GM20431 (cell line): Measurements from ENCODE around the gene CELF2.
"Not testable (repeated sequence)": the region's sequence is repeated elsewhere in the genome, so short reads cannot be mapped to it uniquely, and the experiment has no call there.

Experiments
- in situ Hi-C: fragments of 300-500 bp; cut with MseI, MboI; formaldehyde crosslinking; loops from one replicate; pipeline ENCODE4 v1.15.0; 2020; ENCODE audit warnings: low sequenced_read_pairs; ENCODE audit not compliant: unreplicated experiment

CELF2 gene

GRCh38 chr10:11353006-11353896 lies 335.6 kb downstream of the CELF2 start:
- in situ Hi-C loops: no loop called here

GRCh38 chr10:11354823-11355222 lies 337.2 kb downstream of the CELF2 start:
- in situ Hi-C loops: no loop called here

- in situ Hi-C loops: no loop called here
Measured at GRCh38 chr10:11355592-11355991, 337.9 kb downstream of the CELF2 start.

- in situ Hi-C loops: no loop called here
Measured at GRCh38 chr10:11357439-11357838, 339.8 kb downstream of the CELF2 start.

- in situ Hi-C loops: no loop called here
Measured at GRCh38 chr10:11358011-11358410, 340.3 kb downstream of the CELF2 start.

- in situ Hi-C loops: no loop called here
Measured at GRCh38 chr10:11358923-11359575, 341.4 kb downstream of the CELF2 start.

- in situ Hi-C loops: no loop called here
Measured at GRCh38 chr10:11359869-11360268, 342.2 kb downstream of the CELF2 start.

GRCh38 chr10:11363497-11363896 lies 345.8 kb downstream of the CELF2 start:
- in situ Hi-C loops: no loop called here

- in situ Hi-C loops: no loop called here
Measured at GRCh38 chr10:11364241-11364640, 346.6 kb downstream of the CELF2 start.

GRCh38 chr10:11366889-11367288 lies 349.2 kb downstream of the CELF2 start:
- in situ Hi-C loops: not testable (repeated sequence)

- in situ Hi-C loops: no loop called here
Measured at GRCh38 chr10:11367505-11367904, 349.8 kb downstream of the CELF2 start.

- in situ Hi-C loops: no loop called here
Measured at GRCh38 chr10:11373717-11374171, 356.1 kb downstream of the CELF2 start.

- in situ Hi-C loops: no loop called here
Measured at GRCh38 chr10:11377267-11377666, 359.6 kb downstream of the CELF2 start.

GRCh38 chr10:11378835-11379234 lies 361.2 kb downstream of the CELF2 start:
- in situ Hi-C loops: no loop called here

- in situ Hi-C loops: no loop called here
Measured at GRCh38 chr10:11379771-11380170, 362.1 kb downstream of the CELF2 start.

- in situ Hi-C loops: no loop called here
Measured at GRCh38 chr10:11381023-11381422, 363.4 kb downstream of the CELF2 start.

GRCh38 chr10:11381511-11381910 lies 363.8 kb downstream of the CELF2 start:
- in situ Hi-C loops: no loop called here

- in situ Hi-C loops: no loop called here
Measured at GRCh38 chr10:11382187-11382586, 364.5 kb downstream of the CELF2 start.

- in situ Hi-C loops: no loop called here
Measured at GRCh38 chr10:11386044-11386443, 368.4 kb downstream of the CELF2 start.
